SK-N-SH treated with all-trans-retinoic acid at 6 μM for 48 hours (cell line): ENCODE measurements around the gene SLC22A16.

Experiments used
- ARNTL ChIP-seq: fragments of 450-650 bp; formaldehyde crosslinking; IDR thresholded peaks from 2 replicates; pipeline ENCODE4 v1.5.0; 2020; ENCODE audit warnings: low read depth, mild to moderate bottlenecking, moderate library complexity, borderline replicate concordance
- BACH2 ChIP-seq: fragments of 250-450 bp; sonication (Bioruptor Pico); IDR thresholded peaks from 2 replicates; pipeline ENCODE4 v1.9.0; 2021; ENCODE audit warnings: mild to moderate bottlenecking, borderline replicate concordance
- CSDC2 ChIP-seq: fragments of 250-450 bp; sonication (Bioruptor Pico); IDR thresholded peaks from 2 replicates; pipeline ENCODE4 v1.5.0; 2020; ENCODE audit warnings: mild to moderate bottlenecking, moderate library complexity
- GLIS3 ChIP-seq: fragments of 250-450 bp; sonication (Bioruptor Pico); IDR thresholded peaks from 2 replicates; pipeline ENCODE4 v1.5.0; 2020; ENCODE audit warnings: mild to moderate bottlenecking, moderate library complexity
- ISL1 ChIP-seq: fragments of 250-450 bp; sonication (Bioruptor Pico); IDR thresholded peaks from 2 replicates; pipeline ENCODE4 v2.1.2; 2022; ENCODE audit warnings: mild to moderate bottlenecking, moderate library complexity
- OSR1 ChIP-seq: fragments of 250-450 bp; sonication (Bioruptor Pico); IDR thresholded peaks from 2 replicates; pipeline ENCODE4 v1.8.0; 2022; ENCODE audit warnings: moderate library complexity, mild to moderate bottlenecking, inconsistent platforms
- RARB ChIP-seq: fragments of 250-450 bp; sonication (Bioruptor Pico); IDR thresholded peaks from 2 replicates; pipeline ENCODE4 v1.8.0; 2021; ENCODE audit warnings: mild to moderate bottlenecking, moderate library complexity
- ZFP3 ChIP-seq: fragments of 250-450 bp; sonication (Bioruptor Pico); IDR thresholded peaks from 2 replicates; pipeline ENCODE4 v1.5.0; 2020; ENCODE audit warnings: mild to moderate bottlenecking, moderate library complexity
- ZFP30 ChIP-seq: fragments of 450-650 bp; formaldehyde crosslinking; IDR thresholded peaks from 2 replicates; pipeline ENCODE4 v1.5.0; 2022; ENCODE audit warnings: mild to moderate bottlenecking, moderate library complexity
- ZNF70 ChIP-seq: fragments of 450-650 bp; formaldehyde crosslinking; IDR thresholded peaks from 2 replicates; pipeline ENCODE4 v1.5.0; 2020; ENCODE audit warnings: mild to moderate bottlenecking, moderate library complexity
- TF ChIP-seq, protein P1 (sequence below): fragments of 250-450 bp; sonication (Bioruptor Pico); IDR thresholded peaks from 2 replicates; pipeline ENCODE4 v1.5.1; 2020; ENCODE audit warnings: low read depth, mild to moderate bottlenecking, moderate library complexity
- TF ChIP-seq, protein P2 (sequence below): fragments of 250-450 bp; sonication (Bioruptor Pico); IDR thresholded peaks from 2 replicates; pipeline ENCODE4 v1.8.0; 2020; ENCODE audit warnings: mild to moderate bottlenecking, moderate library complexity, borderline replicate concordance
- TF ChIP-seq, protein P3 (sequence below): fragments of 250-450 bp; sonication (Bioruptor Pico); IDR thresholded peaks from 2 replicates; pipeline ENCODE4 v1.5.0; 2020; ENCODE audit warnings: mild to moderate bottlenecking, moderate library complexity

DNA sequence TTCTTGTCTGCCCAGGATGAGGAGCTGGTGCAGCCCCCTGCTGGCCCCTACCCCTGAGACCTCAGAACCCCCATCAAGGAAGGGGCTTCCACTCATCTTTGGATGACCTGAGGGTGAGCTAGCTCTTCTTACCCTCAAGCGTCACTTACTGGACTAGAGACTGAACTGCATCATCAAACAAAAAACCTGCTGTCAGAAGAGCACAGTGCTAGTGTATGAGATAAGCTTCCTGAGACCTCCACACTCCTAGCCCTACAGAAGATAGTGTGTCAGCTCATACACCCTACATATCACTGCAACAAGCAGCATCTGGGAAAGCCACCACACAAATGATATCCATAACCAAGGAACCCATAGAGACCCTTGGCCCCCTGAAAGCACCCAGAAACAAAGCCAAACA is 15.0 kb downstream of the SLC22A16 start:
- no peak for TF ChIP-seq ISL1 (CRISPR knock-in tag)
- no peak for TF ChIP-seq ARNTL
- TF ChIP-seq ZFP30 = no peak
- no peak for TF ChIP-seq ZFP3 (CRISPR knock-in tag)
- TF ChIP-seq, protein P1, sequence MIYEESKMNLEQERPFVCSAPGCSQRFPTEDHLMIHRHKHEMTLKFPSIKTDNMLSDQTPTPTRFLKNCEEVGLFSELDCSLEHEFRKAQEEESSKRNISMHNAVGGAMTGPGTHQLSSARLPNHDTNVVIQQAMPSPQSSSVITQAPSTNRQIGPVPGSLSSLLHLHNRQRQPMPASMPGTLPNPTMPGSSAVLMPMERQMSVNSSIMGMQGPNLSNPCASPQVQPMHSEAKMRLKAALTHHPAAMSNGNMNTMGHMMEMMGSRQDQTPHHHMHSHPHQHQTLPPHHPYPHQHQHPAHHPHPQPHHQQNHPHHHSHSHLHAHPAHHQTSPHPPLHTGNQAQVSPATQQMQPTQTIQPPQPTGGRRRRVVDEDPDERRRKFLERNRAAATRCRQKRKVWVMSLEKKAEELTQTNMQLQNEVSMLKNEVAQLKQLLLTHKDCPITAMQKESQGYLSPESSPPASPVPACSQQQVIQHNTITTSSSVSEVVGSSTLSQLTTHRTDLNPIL (CRISPR knock-in tag) = no peak
- TF ChIP-seq, protein P2, sequence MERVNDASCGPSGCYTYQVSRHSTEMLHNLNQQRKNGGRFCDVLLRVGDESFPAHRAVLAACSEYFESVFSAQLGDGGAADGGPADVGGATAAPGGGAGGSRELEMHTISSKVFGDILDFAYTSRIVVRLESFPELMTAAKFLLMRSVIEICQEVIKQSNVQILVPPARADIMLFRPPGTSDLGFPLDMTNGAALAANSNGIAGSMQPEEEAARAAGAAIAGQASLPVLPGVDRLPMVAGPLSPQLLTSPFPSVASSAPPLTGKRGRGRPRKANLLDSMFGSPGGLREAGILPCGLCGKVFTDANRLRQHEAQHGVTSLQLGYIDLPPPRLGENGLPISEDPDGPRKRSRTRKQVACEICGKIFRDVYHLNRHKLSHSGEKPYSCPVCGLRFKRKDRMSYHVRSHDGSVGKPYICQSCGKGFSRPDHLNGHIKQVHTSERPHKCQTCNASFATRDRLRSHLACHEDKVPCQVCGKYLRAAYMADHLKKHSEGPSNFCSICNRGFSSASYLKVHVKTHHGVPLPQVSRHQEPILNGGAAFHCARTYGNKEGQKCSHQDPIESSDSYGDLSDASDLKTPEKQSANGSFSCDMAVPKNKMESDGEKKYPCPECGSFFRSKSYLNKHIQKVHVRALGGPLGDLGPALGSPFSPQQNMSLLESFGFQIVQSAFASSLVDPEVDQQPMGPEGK (CRISPR knock-in tag) = no peak
- no peak for TF ChIP-seq GLIS3 (CRISPR knock-in tag)
- TF ChIP-seq, protein P3, sequence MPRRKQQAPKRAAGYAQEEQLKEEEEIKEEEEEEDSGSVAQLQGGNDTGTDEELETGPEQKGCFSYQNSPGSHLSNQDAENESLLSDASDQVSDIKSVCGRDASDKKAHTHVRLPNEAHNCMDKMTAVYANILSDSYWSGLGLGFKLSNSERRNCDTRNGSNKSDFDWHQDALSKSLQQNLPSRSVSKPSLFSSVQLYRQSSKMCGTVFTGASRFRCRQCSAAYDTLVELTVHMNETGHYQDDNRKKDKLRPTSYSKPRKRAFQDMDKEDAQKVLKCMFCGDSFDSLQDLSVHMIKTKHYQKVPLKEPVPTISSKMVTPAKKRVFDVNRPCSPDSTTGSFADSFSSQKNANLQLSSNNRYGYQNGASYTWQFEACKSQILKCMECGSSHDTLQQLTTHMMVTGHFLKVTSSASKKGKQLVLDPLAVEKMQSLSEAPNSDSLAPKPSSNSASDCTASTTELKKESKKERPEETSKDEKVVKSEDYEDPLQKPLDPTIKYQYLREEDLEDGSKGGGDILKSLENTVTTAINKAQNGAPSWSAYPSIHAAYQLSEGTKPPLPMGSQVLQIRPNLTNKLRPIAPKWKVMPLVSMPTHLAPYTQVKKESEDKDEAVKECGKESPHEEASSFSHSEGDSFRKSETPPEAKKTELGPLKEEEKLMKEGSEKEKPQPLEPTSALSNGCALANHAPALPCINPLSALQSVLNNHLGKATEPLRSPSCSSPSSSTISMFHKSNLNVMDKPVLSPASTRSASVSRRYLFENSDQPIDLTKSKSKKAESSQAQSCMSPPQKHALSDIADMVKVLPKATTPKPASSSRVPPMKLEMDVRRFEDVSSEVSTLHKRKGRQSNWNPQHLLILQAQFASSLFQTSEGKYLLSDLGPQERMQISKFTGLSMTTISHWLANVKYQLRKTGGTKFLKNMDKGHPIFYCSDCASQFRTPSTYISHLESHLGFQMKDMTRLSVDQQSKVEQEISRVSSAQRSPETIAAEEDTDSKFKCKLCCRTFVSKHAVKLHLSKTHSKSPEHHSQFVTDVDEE (CRISPR knock-in tag) = no peak
- no peak for TF ChIP-seq CSDC2 (CRISPR knock-in tag)
- no peak for TF ChIP-seq ZNF70
- no peak for TF ChIP-seq RARB
- no peak for TF ChIP-seq BACH2 (CRISPR knock-in tag)
- no peak for TF ChIP-seq OSR1 (CRISPR knock-in tag)
